Measurements from ENCODE around the gene ZNF808.
"Not testable (repeated sequence)": the region's sequence is repeated elsewhere in the genome, so short reads cannot be mapped to it uniquely, and the experiment has no call there.

Gene ZNF808

DNA sequence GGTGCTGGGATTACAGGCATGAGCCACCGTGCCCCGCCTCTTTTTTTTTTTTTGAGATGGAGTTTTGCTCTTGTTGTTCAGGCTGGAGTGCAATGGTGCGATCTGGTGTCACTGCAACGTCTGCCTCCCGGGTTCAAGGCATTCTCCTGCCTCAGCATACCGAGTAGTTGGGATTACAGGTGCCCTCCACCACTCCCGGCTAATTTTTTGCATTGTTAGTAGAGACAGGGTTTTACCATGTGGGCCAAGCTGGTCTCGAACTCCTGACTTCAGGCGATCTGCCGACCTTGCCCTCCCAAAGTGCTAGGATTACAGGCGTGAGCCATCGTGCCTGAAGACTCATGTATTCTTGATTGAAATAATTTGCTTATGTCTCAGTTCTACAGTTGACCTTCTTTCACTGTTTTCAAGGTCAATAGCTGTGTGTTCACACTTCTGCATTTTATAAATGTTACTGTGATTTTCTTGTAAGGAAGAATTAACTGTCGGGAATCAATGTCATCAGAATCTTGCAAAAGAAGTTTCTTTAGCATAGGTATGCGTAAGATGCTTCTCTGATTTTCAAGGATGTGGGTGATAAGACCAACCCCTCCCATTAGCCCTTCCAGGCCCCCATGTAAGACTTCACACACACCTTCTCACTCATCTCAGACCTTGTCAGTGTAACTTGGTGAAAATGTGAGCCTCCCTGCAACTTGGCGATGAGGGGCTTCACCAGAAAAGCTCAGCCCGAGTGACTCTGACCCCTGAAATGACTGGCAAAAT lies 29.9 kb downstream of the ZNF808 start:
- no peak overlapping the region for H3K4me2 ChIP-seq
- TF ChIP-seq, protein P1, sequence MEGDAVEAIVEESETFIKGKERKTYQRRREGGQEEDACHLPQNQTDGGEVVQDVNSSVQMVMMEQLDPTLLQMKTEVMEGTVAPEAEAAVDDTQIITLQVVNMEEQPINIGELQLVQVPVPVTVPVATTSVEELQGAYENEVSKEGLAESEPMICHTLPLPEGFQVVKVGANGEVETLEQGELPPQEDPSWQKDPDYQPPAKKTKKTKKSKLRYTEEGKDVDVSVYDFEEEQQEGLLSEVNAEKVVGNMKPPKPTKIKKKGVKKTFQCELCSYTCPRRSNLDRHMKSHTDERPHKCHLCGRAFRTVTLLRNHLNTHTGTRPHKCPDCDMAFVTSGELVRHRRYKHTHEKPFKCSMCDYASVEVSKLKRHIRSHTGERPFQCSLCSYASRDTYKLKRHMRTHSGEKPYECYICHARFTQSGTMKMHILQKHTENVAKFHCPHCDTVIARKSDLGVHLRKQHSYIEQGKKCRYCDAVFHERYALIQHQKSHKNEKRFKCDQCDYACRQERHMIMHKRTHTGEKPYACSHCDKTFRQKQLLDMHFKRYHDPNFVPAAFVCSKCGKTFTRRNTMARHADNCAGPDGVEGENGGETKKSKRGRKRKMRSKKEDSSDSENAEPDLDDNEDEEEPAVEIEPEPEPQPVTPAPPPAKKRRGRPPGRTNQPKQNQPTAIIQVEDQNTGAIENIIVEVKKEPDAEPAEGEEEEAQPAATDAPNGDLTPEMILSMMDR (conservative IDR thresholded peaks at IDR 0.05; ENCODE audit: low read depth, low read length) = no peak
- H2AFZ ChIP-seq (ENCODE audit: low read depth) = no peak overlapping the region
- H3K4me1 ChIP-seq (ENCODE audit: low read depth, poor library complexity, severe bottlenecking) = no peaks in the 10 kb centered on the region
- H4K20me1 ChIP-seq (ENCODE audit: insufficient read depth) = no peaks in the 10 kb centered on the region
- H3K36me3 ChIP-seq (ENCODE audit: insufficient read depth) = peaks cover 17% of the 10 kb centered on the region; the same call in 1 of the 2 replicates
- no peak overlapping the region for H3K4me3 ChIP-seq (IDR thresholded peaks at IDR 0.05; ENCODE audit: insufficient read depth, low read depth, low read length)
- H3K27me3 ChIP-seq (ENCODE audit: insufficient read depth, low read depth) = no peaks in the 10 kb centered on the region
- no peaks in the 10 kb centered on the region for H3K79me2 ChIP-seq (ENCODE audit: insufficient read depth, low read depth)
- no peak overlapping the region for H3K27ac ChIP-seq
- H3K9ac ChIP-seq = no peak overlapping the region

DNA sequence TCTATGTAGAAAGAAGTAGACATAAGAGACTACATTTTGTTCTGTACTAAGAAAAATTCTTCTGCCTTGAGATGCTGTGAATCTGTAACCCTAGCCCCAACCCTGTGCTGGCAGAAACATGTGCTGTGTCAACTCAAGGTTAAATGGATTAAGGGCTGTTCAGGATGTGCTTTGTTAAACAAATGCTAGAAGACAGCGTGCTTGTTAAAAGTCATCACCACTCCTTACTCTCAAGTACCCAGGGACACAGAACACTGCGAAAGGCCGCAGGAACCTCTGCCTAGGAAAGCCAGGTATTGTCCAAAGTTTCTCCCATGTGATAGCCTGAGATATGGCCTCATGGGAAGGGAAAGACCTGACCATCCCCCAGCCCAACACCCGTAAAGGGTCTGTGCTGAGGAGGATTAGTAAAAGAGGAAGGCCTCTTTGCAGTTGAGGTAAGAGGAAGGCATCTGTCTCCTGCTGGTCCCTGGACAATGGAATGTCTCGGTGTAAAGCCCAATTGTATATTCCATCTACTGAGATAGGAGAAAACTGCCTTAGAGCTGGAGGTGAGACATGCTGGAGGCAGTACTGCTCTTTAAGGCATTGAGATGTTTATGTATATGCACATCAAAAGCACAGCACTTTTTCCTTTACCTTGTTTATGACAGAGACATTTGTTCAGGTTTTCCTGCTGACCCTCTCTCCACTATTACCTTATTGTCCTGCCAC lies 31.4 kb downstream of the ZNF808 start:
- not testable (repeated sequence) for H3K4me3 ChIP-seq (IDR thresholded peaks at IDR 0.05; ENCODE audit: insufficient read depth, low read depth, low read length); H3K27ac ChIP-seq; H3K27me3 ChIP-seq (ENCODE audit: insufficient read depth, low read depth); H2AFZ ChIP-seq (ENCODE audit: low read depth); H3K36me3 ChIP-seq (ENCODE audit: insufficient read depth); H3K9ac ChIP-seq; H3K4me1 ChIP-seq (ENCODE audit: low read depth, poor library complexity, severe bottlenecking); H3K79me2 ChIP-seq (ENCODE audit: insufficient read depth, low read depth); H3K4me2 ChIP-seq; H4K20me1 ChIP-seq (ENCODE audit: insufficient read depth)

DNA sequence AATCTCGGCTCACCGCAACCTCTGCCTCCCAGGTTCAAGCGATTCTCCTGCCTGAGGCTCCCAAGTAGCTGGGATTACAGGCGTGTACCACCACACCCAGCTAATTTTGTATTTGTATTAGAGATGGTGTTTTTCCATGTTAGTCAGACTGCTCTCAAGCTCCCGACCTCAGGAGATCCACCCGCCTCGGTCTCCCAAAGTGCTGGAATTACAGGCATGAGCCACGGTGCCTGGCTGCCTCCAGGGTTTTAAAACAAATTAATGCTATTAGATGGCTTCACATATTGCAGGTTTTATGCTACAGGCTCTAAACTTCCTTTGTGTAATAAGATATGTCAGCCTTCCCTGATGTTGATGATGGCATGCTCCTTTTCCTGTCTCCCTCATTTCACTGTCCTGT lies 34.1 kb downstream of the ZNF808 start:
- not testable (repeated sequence) for H3K4me2 ChIP-seq; H3K4me3 ChIP-seq (IDR thresholded peaks at IDR 0.05; ENCODE audit: insufficient read depth, low read depth, low read length); H4K20me1 ChIP-seq (ENCODE audit: insufficient read depth); H3K36me3 ChIP-seq (ENCODE audit: insufficient read depth); H3K27me3 ChIP-seq (ENCODE audit: insufficient read depth, low read depth); H2AFZ ChIP-seq (ENCODE audit: low read depth); H3K79me2 ChIP-seq (ENCODE audit: insufficient read depth, low read depth); H3K9ac ChIP-seq; H3K27ac ChIP-seq; H3K4me1 ChIP-seq (ENCODE audit: low read depth, poor library complexity, severe bottlenecking)

DNA sequence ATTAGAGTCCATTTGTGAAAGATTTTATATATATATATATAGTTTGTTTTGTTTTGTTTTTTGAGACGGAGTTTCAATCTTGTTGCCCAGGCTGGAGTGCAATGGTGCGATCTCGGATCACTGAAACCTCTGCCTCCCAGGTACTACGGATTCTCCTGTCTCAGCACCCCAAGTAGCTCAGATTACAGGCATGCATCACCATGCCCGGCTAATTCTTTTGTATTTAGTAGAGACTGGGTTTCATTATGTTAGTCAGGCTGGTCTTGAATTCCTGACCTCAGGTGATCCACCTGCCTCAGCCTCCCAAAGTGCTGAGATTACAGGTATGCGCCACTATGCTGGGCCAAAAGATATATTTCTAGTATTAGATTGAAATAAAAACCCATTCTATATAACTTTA lies 38.7 kb downstream of the ZNF808 start:
- Histone ChIP-seq H3K27me3 (ENCODE audit: insufficient read depth, low read depth) (no peaks in the 10 kb centered on the region), H3K4me2 (no peak overlapping the region), H3K4me3 (IDR thresholded peaks at IDR 0.05; ENCODE audit: insufficient read depth, low read depth, low read length) (no peak overlapping the region), H3K79me2 (ENCODE audit: insufficient read depth, low read depth) (no peaks in the 10 kb centered on the region), H3K4me1 (ENCODE audit: low read depth, poor library complexity, severe bottlenecking) (no peaks in the 10 kb centered on the region), H3K27ac (no peak overlapping the region), H3K36me3 (ENCODE audit: insufficient read depth) (no peaks in the 10 kb centered on the region), H4K20me1 (ENCODE audit: insufficient read depth) (no peaks in the 10 kb centered on the region), H2AFZ (ENCODE audit: low read depth) (no peak overlapping the region), H3K9ac (no peak overlapping the region)
- TF ChIP-seq, protein P1 (conservative IDR thresholded peaks at IDR 0.05; ENCODE audit: low read depth, low read length) = no peak

DNA sequence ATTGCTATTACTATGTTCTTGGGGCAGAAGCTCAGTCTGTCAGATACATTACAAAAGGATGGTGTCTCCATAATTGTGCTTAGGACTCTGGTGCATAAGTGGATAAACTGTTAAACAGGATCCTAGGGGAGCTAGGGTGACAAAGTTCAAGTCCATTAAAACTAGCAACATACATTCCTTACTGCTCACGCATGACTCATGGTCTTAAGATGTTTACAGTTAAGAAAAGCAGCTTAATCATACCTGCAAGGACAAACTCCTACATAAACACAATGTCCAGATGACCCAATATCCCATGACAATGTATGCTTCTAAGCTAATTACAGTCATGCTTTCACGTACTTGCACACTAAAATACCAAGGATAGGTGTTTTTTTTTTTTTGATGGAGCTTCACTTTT lies 39.1 kb downstream of the ZNF808 start:
- H3K36me3 ChIP-seq (ENCODE audit: insufficient read depth) = no peaks in the 10 kb centered on the region
- H4K20me1 ChIP-seq (ENCODE audit: insufficient read depth) = no peaks in the 10 kb centered on the region
- H2AFZ ChIP-seq (ENCODE audit: low read depth) = no peak overlapping the region
- H3K4me2 ChIP-seq = no peak overlapping the region
- TF ChIP-seq, protein P1 (conservative IDR thresholded peaks at IDR 0.05; ENCODE audit: low read depth, low read length) = no peak
- H3K79me2 ChIP-seq (ENCODE audit: insufficient read depth, low read depth) = no peaks in the 10 kb centered on the region
- H3K4me1 ChIP-seq (ENCODE audit: low read depth, poor library complexity, severe bottlenecking) = no peaks in the 10 kb centered on the region
- no peak overlapping the region for H3K4me3 ChIP-seq (IDR thresholded peaks at IDR 0.05; ENCODE audit: insufficient read depth, low read depth, low read length)
- H3K27ac ChIP-seq = no peak overlapping the region
- no peaks in the 10 kb centered on the region for H3K27me3 ChIP-seq (ENCODE audit: insufficient read depth, low read depth)
- no peak overlapping the region for H3K9ac ChIP-seq
